HepG2 (cell line): ENCODE data around the gene BANK1. TPM values are rescaled to one million over a fixed set of nuclear protein-coding genes. Genes with fewer than 3 reads are reported as not detected.

Experiments used
- ATAC-seq: fragments of 200-7000 bp; cut with Tn5 transposase; 3 replicates; pipeline ENCODE4 v1.9.1; 2020; ENCODE audit warnings: mild to moderate bottlenecking, moderate library complexity
- BruUV-seq: library from RNA; stranded (reverse); fragments of 400-500 nt; replicated peaks from 2 replicates; lab custom pipeline; 2021; lab: Mats Ljungman, UMichigan
- CTCF ChIA-PET: fragments of 300-600 bp; formaldehyde crosslinking; extraction: SDS; loops from one replicate; lab custom pipeline; 2021; ENCODE audit warnings: low total read pairs, inconsistent platforms, low intra/inter-chr PET ratio; lab: Yijun Ruan, JAX
- POLR2A ChIA-PET: fragments of 350-600 bp; sonication (Branson Sonifier 250); formaldehyde crosslinking; loops from one replicate; lab custom pipeline; 2020; ENCODE audit warnings: antibody characterized with exemption, inconsistent platforms; lab: Yijun Ruan, JAX
- DNase-seq: peaks from one replicate; pipeline ENCODE4 v3.0.0-alpha.2; 2015; ENCODE audit warnings: low spot score
- FAIRE-seq: peaks from 3 replicates; lab custom pipeline; 2011; peaks lifted over from hg19 to GRCh38; lab: Jason Lieb, UNC
- H2AFZ ChIP-seq: one replicate; pipeline ENCODE4 v1.6.1; 2011; ENCODE audit warnings: low read length, inconsistent platforms
- H3K27ac ChIP-seq: fragments of 300-600 bp; 3 replicates; pipeline ENCODE4 v1.8.0; 2011; ENCODE audit warnings: mixed run types, mild to moderate bottlenecking, mixed read lengths, low read length, inconsistent platforms; ENCODE audit not compliant: insufficient read depth; ENCODE audit errors: extremely low read length
- H3K27me3 ChIP-seq, 2 experiments: fragments of 200-600 bp in 1 of 2; 2 replicates in 1 of 2; 3 replicates in 1 of 2; pipeline versions ENCODE4 v1.6.0 to v1.8.0; 2011; ENCODE audit warnings: low read length in 2 of 2, mild to moderate bottlenecking in 2 of 2, moderate library complexity in 2 of 2, inconsistent platforms in 1 of 2; ENCODE audit not compliant: insufficient read depth in 2 of 2, control insufficient read depth in 1 of 2
- H3K36me3 ChIP-seq, 2 experiments: fragments of 200-600 bp in 1 of 2; replicated peaks in 1 of 2; 2 replicates in 1 of 2; 3 replicates in 1 of 2; pipeline versions ENCODE4 v1.5.1 to v1.8.0; 2011; ENCODE audit warnings: low read length in 2 of 2, inconsistent platforms in 1 of 2; ENCODE audit not compliant: insufficient read depth in 2 of 2, control insufficient read depth in 1 of 2
- H3K4me1 ChIP-seq: 2 replicates; pipeline ENCODE4 v1.5.1; 2012; ENCODE audit warnings: low read length, inconsistent platforms; ENCODE audit not compliant: insufficient read depth
- H3K4me2 ChIP-seq: 2 replicates; pipeline ENCODE4 v1.6.0; 2011; ENCODE audit warnings: low read depth, low read length, inconsistent platforms
- H3K4me3 ChIP-seq, 3 experiments: fragments of 200-600 bp in 1 of 3; sonication (generic), shearing (Covaris generic) in 1 of 3; replicated peaks in 1 of 3; 2 replicates each; pipeline ENCODE4 v1.5.1; 2011 to 2016; ENCODE audit warnings: low read length in 3 of 3, inconsistent platforms in 2 of 3, low read depth in 2 of 3, mild to moderate bottlenecking in 2 of 3, control low read depth in 1 of 3, mixed read lengths in 1 of 3; ENCODE audit not compliant: insufficient read depth in 1 of 3
- H3K79me2 ChIP-seq: one replicate; pipeline ENCODE4 v1.6.1; 2011; ENCODE audit warnings: low read length, inconsistent platforms; ENCODE audit not compliant: insufficient read depth
- H3K9ac ChIP-seq: 2 replicates; pipeline ENCODE4 v1.6.0; 2011; ENCODE audit warnings: mild to moderate bottlenecking, low read depth, low read length, inconsistent platforms; ENCODE audit not compliant: insufficient read depth
- H3K9me3 ChIP-seq: 2 replicates; pipeline ENCODE4 v1.5.1; 2012; ENCODE audit warnings: mild to moderate bottlenecking, low read length
- H4K20me1 ChIP-seq: 2 replicates; pipeline ENCODE4 v1.6.0; 2011; ENCODE audit warnings: inconsistent platforms, mild to moderate bottlenecking, low read length, moderate library complexity; ENCODE audit not compliant: insufficient read depth
- HOXA5 ChIP-seq: sonication (generic); formaldehyde crosslinking; IDR thresholded peaks from 2 replicates; pipeline ENCODE4 v1.4.0; 2020; ENCODE audit warnings: missing genetic modification reagents
- JUN ChIP-seq: sonication (generic); formaldehyde crosslinking; IDR thresholded peaks from 2 replicates; pipeline ENCODE4 v1.4.0; 2020; ENCODE audit warnings: mild to moderate bottlenecking, missing genetic modification reagents
- KMT2B ChIP-seq: IDR thresholded peaks from 2 replicates; pipeline ENCODE4 v1.6.1; 2016; ENCODE audit warnings: missing genetic modification reagents, missing compliant biosample characterization
- RARG ChIP-seq: sonication (generic); formaldehyde crosslinking; IDR thresholded peaks from 2 replicates; pipeline ENCODE4 v1.4.0; 2020; ENCODE audit warnings: low read depth, mild to moderate bottlenecking, missing genetic modification reagents
- SMYD3 ChIP-seq: sonication (generic); formaldehyde crosslinking; IDR thresholded peaks from 2 replicates; pipeline ENCODE4 v1.8.1; 2023; ENCODE audit warnings: mild to moderate bottlenecking, missing genetic modification reagents
- TERF1 ChIP-seq: sonication (generic); formaldehyde crosslinking; IDR thresholded peaks from 2 replicates; pipeline ENCODE4 v1.8.0; 2022; ENCODE audit warnings: mild to moderate bottlenecking, missing genetic modification reagents, moderate library complexity
- ZBTB4 ChIP-seq: sonication (generic); formaldehyde crosslinking; IDR thresholded peaks from 2 replicates; pipeline ENCODE4 v1.4.0; 2020; ENCODE audit warnings: missing genetic modification reagents, mild to moderate bottlenecking, borderline replicate concordance
- ZFP90 ChIP-seq: sonication (generic); formaldehyde crosslinking; IDR thresholded peaks from 2 replicates; pipeline ENCODE4 v1.8.0; 2022; ENCODE audit warnings: missing genetic modification reagents, mild to moderate bottlenecking, inconsistent platforms, borderline replicate concordance
- ZHX1 ChIP-seq: sonication (generic); formaldehyde crosslinking; IDR thresholded peaks from 2 replicates; pipeline ENCODE4 v1.8.1; 2022; ENCODE audit warnings: low read depth, mild to moderate bottlenecking, missing genetic modification reagents
- ZNF17 ChIP-seq: sonication (generic); formaldehyde crosslinking; IDR thresholded peaks from 2 replicates; pipeline ENCODE4 v1.5.0; 2020; ENCODE audit warnings: mild to moderate bottlenecking, missing genetic modification reagents
- ZNF207 ChIP-seq: fragments of 450-650 bp; IDR thresholded peaks from 2 replicates; pipeline ENCODE4 v1.6.1; 2016; ENCODE audit warnings: antibody characterized with exemption, borderline replicate concordance
- ZNF296 ChIP-seq: sonication (generic); formaldehyde crosslinking; conservative IDR thresholded peaks from 2 replicates; pipeline ENCODE4 v1.5.0; 2020; ENCODE audit warnings: mild to moderate bottlenecking, missing genetic modification reagents
- ZNF414 ChIP-seq: sonication (generic); formaldehyde crosslinking; IDR thresholded peaks from 2 replicates; pipeline ENCODE4 v1.5.0; 2020; ENCODE audit warnings: missing genetic modification reagents
- ZNF513 ChIP-seq: sonication (generic); formaldehyde crosslinking; conservative IDR thresholded peaks from 2 replicates; pipeline ENCODE4 v1.5.0; 2020; ENCODE audit warnings: missing genetic modification reagents
- ZNF550 ChIP-seq: sonication (generic); formaldehyde crosslinking; IDR thresholded peaks from 2 replicates; pipeline ENCODE4 v1.4.0; 2020; ENCODE audit warnings: mild to moderate bottlenecking, missing genetic modification reagents, borderline replicate concordance
- ZNF589 ChIP-seq: sonication (generic); formaldehyde crosslinking; conservative IDR thresholded peaks from 2 replicates; pipeline ENCODE4 v1.8.0; 2022; ENCODE audit warnings: mild to moderate bottlenecking, moderate library complexity, missing genetic modification reagents
- whole genome bisulfite sequencing: methylation state at CpG from one replicate; pipeline ENCODE4 v1.1.6; 2017; ENCODE audit warnings: low lambda C conversion rate; 5-methylcytosine and 5-hydroxymethylcytosine counted together
- in situ Hi-C: cut with HindIII; loops from 2 replicates; pipeline ENCODE4 v1.10.0; 2017; ENCODE audit warnings: low pct_unique_long_range_greater_than_20kb; ENCODE audit not compliant: extremely low pct_ligation_motif_present
- intact Hi-C: fragments of 100-400 bp; cut with micrococcal nuclease; formaldehyde crosslinking; loops from one replicate; pipeline ENCODE4 v1.10.0; 2022; ENCODE audit not compliant: unreplicated experiment
- polyA plus RNA-seq, 8 experiments: library from polyadenylated mRNA; depleted of rRNA in 3 of 8; stranded (reverse) in 7 of 8; unstranded in 1 of 8; fragments of >200 nt; fragmentation: Illumina TruSeq in 4 of 8; extraction: Trizol in 4 of 8; gene quantifications; 2 replicates each; pipeline versions ENCODE4 v1.2.1 to v1.2.3, GENCODE V29; 2011 to 2016; ENCODE audit warnings: low read depth in 4 of 8, missing spikeins in 1 of 8, mixed read lengths in 1 of 8; ENCODE audit not compliant: insufficient read depth in 1 of 8
- total RNA-seq, 5 experiments: library from RNA; depleted of rRNA; stranded (reverse); fragments of >200 nt; fragmentation: Illumina TruSeq; extraction: Trizol; gene quantifications; 2 replicates each; pipeline ENCODE4 v1.2.3, GENCODE V29; 2016; ENCODE audit warnings: low read depth in 1 of 5

Gene BANK1
- total and polyA plus RNA-seq, 2 of the 13 experiments (the other 11 are each of a cell fraction or from before 2014, with no cell fraction given), result 0.15 TPM; not detected in 1

- CTCF ChIA-PET, result no interaction called here
- 0% methylated on average over 2 of the region's 2 CpGs for WGBS
- in situ Hi-C loops, result no loop called here
- BruUV-seq, result no TSS peak
- no peaks in the 10 kb centered on the region for H3K79me2 ChIP-seq
- no peaks in the 10 kb centered on the region for H3K36me3 ChIP-seq
- H3K27ac ChIP-seq, result no peak overlapping the region
- H2AFZ ChIP-seq, result no peak overlapping the region
- ATAC-seq, result no peak
- H4K20me1 ChIP-seq, result no peaks in the 10 kb centered on the region
- POLR2A ChIA-PET, result no interaction called here
- no peak overlapping the region for H3K9ac ChIP-seq
- H3K4me3 ChIP-seq, result no peak overlapping the region
- no peak for DNase-seq
- no peak for FAIRE-seq
- no peaks in the 10 kb centered on the region for H3K27me3 ChIP-seq
- H3K4me2 ChIP-seq, result no peak overlapping the region
- intact Hi-C loops, result no loop called here
- no peaks in the 10 kb centered on the region for H3K9me3 ChIP-seq
- no peaks in the 10 kb centered on the region for H3K4me1 ChIP-seq
- TF ChIP-seq TERF1 (no peak), ZNF550 (CRISPR knock-in tag) (no peak), RARG (no peak), SMYD3 (CRISPR knock-in tag) (no peak), ZNF17 (CRISPR knock-in tag) (no peak), ZNF296 (CRISPR knock-in tag) (no peak), ZHX1 (CRISPR knock-in tag) (no peak), KMT2B (CRISPR knock-in tag) (no peak), ZFP90 (CRISPR knock-in tag) (no peak), ZNF589 (CRISPR knock-in tag) (no peak), HOXA5 (no peak), ZNF207 (no peak), ZNF513 (CRISPR knock-in tag) (no peak), ZBTB4 (CRISPR knock-in tag) (no peak), ZNF414 (CRISPR knock-in tag) (no peak), JUN (CRISPR knock-in tag) (no peak)
Measured at GRCh38 chr4:101756181-101756580, 34.3 kb upstream of the BANK1 start.
